HG03060 (cell line): ENCODE results near the gene RALGAPA2.
"Not testable (repeated sequence)": the region's sequence is repeated elsewhere in the genome, so short reads cannot be mapped to it uniquely, and the experiment has no call there.

ENCODE experiments used
- ATAC-seq: cut with Tn5 transposase; IDR thresholded peaks from one replicate; pipeline ENCODE4 v1.9.1; 2021; ENCODE audit warnings: low read depth, moderate number of reproducible peaks; ENCODE audit not compliant: unreplicated experiment

RALGAPA2 gene

DNA sequence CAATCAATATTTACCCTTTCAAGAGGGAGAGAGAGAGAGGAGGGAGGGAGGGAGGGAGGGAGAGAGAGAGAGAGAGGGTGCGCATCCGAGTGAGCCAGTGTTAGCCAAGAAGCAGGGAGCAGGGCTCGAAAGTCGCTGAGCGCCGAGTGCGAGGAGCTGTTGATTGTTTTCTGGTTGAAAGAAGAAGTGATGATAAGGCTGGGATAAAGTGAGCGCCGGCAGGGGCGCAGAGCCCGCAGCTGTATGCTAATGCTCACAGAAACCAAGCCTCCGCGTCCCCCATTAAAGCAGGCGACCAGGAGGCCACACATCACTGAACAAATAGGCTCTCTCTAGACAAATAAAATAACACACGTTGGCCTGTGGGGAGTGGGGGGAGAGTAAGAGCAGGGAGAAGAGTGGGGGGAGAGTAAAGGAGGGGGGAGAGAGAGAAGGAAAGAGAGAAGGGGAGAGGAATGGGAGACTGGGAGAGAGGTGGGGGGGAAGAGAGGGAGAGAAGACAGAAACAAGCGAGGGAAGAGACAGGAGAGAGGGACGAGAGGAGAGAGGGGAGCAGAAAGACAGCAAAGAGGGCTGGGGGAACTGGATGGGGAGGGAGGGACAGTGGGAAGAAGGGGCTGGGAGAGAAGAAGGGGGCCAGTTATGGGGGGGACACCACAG lies 349.5 kb downstream of the RALGAPA2 start:
- no peak for ATAC-seq

DNA sequence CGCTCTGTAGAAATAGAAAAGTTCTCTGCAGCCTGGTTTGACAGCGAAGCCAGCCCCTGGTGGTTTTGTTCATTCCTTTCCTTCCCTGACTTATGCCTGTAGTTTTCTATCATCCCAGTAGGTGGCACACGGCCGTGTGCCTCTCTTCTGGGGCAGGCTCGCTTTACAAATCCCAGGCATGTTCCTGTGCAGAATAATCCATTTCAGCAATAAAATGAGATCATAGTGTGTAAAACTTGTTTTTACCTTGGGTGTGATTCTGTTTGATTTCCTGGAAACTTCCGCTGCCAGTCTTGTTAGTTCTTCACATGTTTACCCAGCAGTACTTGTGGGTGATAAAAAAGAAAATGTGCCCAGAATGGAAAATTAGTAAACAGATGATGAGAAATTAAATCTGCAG lies 352.0 kb downstream of the RALGAPA2 start:
- no peak for ATAC-seq

DNA sequence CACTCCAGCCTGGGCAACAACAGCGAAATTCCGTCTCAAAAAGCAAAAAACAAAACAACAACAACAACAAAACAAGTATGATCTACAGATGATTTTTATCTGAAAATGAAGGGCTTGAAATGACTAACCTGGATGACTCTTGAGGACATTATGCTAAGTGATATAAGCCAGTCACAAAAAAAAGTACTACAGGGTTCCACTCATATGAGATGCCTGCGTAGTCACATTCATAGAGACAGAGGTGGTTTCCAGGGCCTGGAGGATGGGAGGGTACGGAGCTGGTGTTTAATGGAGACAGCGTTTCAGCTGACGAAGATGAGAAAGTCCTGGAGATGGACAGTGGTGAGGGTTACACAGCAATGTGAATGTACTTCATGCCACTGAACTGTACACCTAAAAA lies 352.8 kb downstream of the RALGAPA2 start:
- no peak for ATAC-seq

DNA sequence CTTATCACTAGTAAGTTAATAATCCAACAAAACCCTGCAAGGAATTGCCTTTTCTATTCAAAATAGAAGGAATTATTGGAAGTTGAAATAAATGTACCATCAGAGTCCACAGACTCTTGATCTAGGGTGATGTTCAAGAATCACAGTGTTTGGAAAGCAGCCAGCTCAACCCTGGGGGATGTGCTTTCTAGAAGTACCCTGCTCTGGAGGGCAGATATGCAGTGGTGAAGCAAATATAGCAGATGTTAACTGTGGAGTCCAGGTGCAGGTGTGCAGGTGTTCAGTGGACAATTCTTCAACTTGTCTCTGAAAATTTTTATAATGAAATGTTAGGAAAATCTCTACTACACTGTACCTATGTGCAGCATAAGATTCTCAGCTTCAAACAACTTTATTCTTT lies 353.6 kb downstream of the RALGAPA2 start:
- no peak for ATAC-seq

DNA sequence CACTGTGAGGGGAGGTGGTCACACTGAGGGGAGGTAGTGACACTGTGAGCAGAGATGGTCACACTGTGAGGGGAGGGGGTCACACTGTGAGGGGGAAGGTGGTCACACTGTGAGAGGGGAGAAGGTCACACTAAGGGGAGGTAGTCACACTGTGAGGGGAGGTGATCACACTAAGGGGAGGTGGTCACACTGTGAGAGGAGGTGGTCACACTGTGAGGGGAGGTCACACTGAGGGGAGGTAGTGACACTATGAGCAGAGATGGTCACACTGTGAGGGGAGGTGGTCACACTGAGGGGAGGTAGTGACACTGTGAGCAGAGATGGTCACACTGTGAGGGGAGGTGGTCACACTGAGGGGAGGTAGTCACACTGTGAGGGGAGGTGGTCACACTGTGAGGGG lies 356.9 kb downstream of the RALGAPA2 start:
- ATAC-seq = not testable (repeated sequence)

- ATAC-seq = no peak
Measured at GRCh38 chr20:20353576-20353975, 358.9 kb downstream of the RALGAPA2 start.

DNA sequence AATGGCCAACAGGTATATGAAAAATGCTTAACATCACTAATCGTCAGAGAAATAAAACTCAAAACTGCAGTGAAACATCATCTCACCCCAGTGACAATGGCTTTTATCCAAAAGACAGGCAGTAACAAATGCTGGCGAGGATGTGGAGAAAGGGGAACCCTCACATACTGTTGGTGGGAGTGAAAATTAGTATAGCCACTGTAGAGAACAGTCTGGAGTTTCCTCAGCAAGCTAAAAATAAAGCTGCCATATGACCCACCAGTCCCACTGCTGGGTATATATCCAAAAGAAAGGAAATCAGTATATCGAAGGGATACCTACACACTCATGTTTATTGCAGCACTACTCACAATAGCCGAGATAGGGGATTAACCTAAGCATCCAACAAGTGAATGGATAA lies 368.0 kb downstream of the RALGAPA2 start:
- no peak for ATAC-seq

DNA sequence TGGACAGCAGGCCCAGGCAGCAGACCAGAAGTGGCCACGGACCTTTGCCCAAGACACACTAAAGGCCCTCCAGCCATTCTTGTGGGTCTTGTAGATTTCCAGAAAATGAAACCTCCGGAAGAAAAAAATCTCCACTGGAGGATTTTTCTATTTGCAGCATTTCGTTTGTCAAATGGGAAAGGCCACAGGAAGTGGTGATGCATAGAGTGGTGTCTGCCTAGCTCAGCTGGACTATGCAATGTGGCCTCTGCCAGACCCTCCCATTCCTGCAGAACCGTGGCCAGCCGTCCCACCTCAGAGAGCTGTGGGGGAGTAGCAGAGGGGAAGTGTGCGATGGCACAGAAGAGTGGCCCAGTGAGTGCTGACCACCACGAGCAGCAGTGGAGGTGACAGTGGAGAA lies 368.5 kb downstream of the RALGAPA2 start:
- ATAC-seq = no peak
